K562 (cell line): ENCODE measurements around the gene TBXAS1. TPM values are rescaled to one million over a fixed set of nuclear protein-coding genes. Genes with fewer than 3 reads are reported as not detected.

Experiments used
- ATAC-seq: fragments of 200-7000 bp; cut with Tn5 transposase; 3 replicates; pipeline ENCODE4 v1.9.1; 2020; ENCODE audit warnings: moderate library complexity
- BruUV-seq: library from RNA; stranded (reverse); fragments of 400-500 nt; replicated peaks from 2 replicates; lab custom pipeline; 2021; lab: Mats Ljungman, UMichigan
- CTCF ChIA-PET: fragments of 300-600 bp; formaldehyde crosslinking; extraction: SDS; loops from one replicate; lab custom pipeline; 2021; ENCODE audit warnings: low intra/inter-chr PET ratio; lab: Yijun Ruan, JAX
- POLR2A ChIA-PET: fragments of 300-600, 350-650 bp; sonication (Branson Sonifier 250); formaldehyde crosslinking; extraction: SDS; loops from one replicate; lab custom pipeline; 2021; ENCODE audit warnings: antibody characterized with exemption, inconsistent platforms; lab: Yijun Ruan, JAX
- DNase-seq, 4 experiments: peaks; one replicate each; pipeline versions ENCODE4 v3.0.0 to v3.0.0-alpha.2; 2011 to 2018; ENCODE audit warnings: low spot score in 3 of 4, mixed read lengths in 3 of 4; ENCODE audit errors: extremely low read depth in 1 of 4
- FAIRE-seq: peaks from 2 replicates; lab custom pipeline; 2011; peaks lifted over from hg19 to GRCh38; lab: Jason Lieb, UNC
- H2AFZ ChIP-seq: 2 replicates; pipeline ENCODE4 v1.6.0; 2011; ENCODE audit warnings: low read depth, low read length, control low read depth, inconsistent platforms
- H3K27ac ChIP-seq: fragments of 200-600 bp; 3 replicates; pipeline ENCODE4 v1.8.0; 2011; ENCODE audit warnings: low read depth, mild to moderate bottlenecking, control low read depth, inconsistent platforms, low read length, moderate library complexity, mixed read lengths; ENCODE audit errors: extremely low read depth
- H3K27me3 ChIP-seq, 2 experiments: fragments of 300-600 bp in 1 of 2; 2 replicates in 1 of 2; 3 replicates in 1 of 2; pipeline versions ENCODE4 v1.6.0 to v1.8.0; 2011; ENCODE audit warnings: inconsistent platforms in 2 of 2, low read length in 2 of 2, mild to moderate bottlenecking in 1 of 2, mixed read lengths in 1 of 2, moderate library complexity in 1 of 2; ENCODE audit not compliant: control insufficient read depth in 2 of 2, insufficient read depth in 2 of 2
- H3K36me3 ChIP-seq: fragments of 300-600 bp; 3 replicates; pipeline ENCODE4 v1.8.0; 2011; ENCODE audit warnings: mild to moderate bottlenecking, low read length, inconsistent platforms; ENCODE audit not compliant: control insufficient read depth, insufficient read depth
- H3K4me1 ChIP-seq, 2 experiments: fragments of 200-600 bp in 1 of 2; replicated peaks in 1 of 2; 2 replicates in 1 of 2; 3 replicates in 1 of 2; pipeline versions ENCODE4 v1.5.1 to v1.8.0; 2011; ENCODE audit warnings: inconsistent platforms in 2 of 2, low read length in 2 of 2, mild to moderate bottlenecking in 1 of 2, mixed read lengths in 1 of 2, moderate library complexity in 1 of 2; ENCODE audit not compliant: control insufficient read depth in 2 of 2, insufficient read depth in 2 of 2
- H3K4me2 ChIP-seq: 2 replicates; pipeline ENCODE4 v1.6.1; 2011; ENCODE audit warnings: low read length, control low read depth, inconsistent platforms, mixed read lengths; ENCODE audit not compliant: insufficient read depth
- H3K4me3 ChIP-seq: fragments of 200-600 bp; sonication (generic), shearing (Covaris generic); 2 replicates; pipeline ENCODE4 v1.5.1; 2016; ENCODE audit warnings: control low read depth, inconsistent platforms
- H3K79me2 ChIP-seq: fragments of 200-600 bp; 3 replicates; pipeline ENCODE4 v1.8.0; 2011; ENCODE audit warnings: low read length, inconsistent platforms; ENCODE audit not compliant: control insufficient read depth, insufficient read depth
- H3K9ac ChIP-seq, 2 experiments: 2 replicates each; pipeline versions ENCODE4 v1.6.0 to v1.6.1; 2011; ENCODE audit warnings: low read depth in 2 of 2, low read length in 2 of 2, control low read depth in 1 of 2, inconsistent platforms in 1 of 2, mild to moderate bottlenecking in 1 of 2, mixed read lengths in 1 of 2; ENCODE audit not compliant: insufficient read depth in 1 of 2
- H3K9me1 ChIP-seq: one replicate; pipeline ENCODE4 v1.6.0; 2011; ENCODE audit warnings: inconsistent platforms, mild to moderate bottlenecking, low read length, moderate library complexity; ENCODE audit not compliant: control insufficient read depth, insufficient read depth
- H3K9me3 ChIP-seq: replicated peaks from 2 replicates; pipeline ENCODE4 v1.5.1; 2011; ENCODE audit warnings: low read depth, low read length, inconsistent platforms; ENCODE audit not compliant: control insufficient read depth, insufficient read depth
- H4K20me1 ChIP-seq: replicated peaks from 2 replicates; pipeline ENCODE4 v1.6.1; 2011; ENCODE audit warnings: low read length, inconsistent platforms, mixed read lengths; ENCODE audit not compliant: control insufficient read depth, insufficient read depth
- GTF2A2 ChIP-seq: IDR thresholded peaks from 2 replicates; pipeline ENCODE4 v1.6.1; 2016; ENCODE audit warnings: mild to moderate bottlenecking, missing genetic modification characterization, missing compliant biosample characterization
- MAFF ChIP-seq: IDR thresholded peaks from 2 replicates; pipeline ENCODE4 v1.6.1; 2012; ENCODE audit warnings: low read length, improper control_type of control experiment
- NR4A1 ChIP-seq, 2 experiments: fragments of 250-450 bp in 1 of 2; fragments of 450-650 bp in 1 of 2; sonication (Bioruptor Pico) in 1 of 2; IDR thresholded peaks; 2 replicates each; pipeline versions ENCODE4 v1.4.0 to v1.6.1; 2016 to 2020; ENCODE audit warnings: mild to moderate bottlenecking in 2 of 2, missing compliant biosample characterization in 1 of 2, missing genetic modification characterization in 1 of 2, moderate library complexity in 1 of 2
- POLR2A ChIP-seq: fragments of 450-650 bp; conservative IDR thresholded peaks from 2 replicates; pipeline ENCODE4 v1.6.1; 2016
- POLR3A ChIP-seq: IDR thresholded peaks from 2 replicates; pipeline ENCODE4 v1.6.1; 2011; ENCODE audit warnings: borderline replicate concordance, mild to moderate bottlenecking, moderate library complexity; ENCODE audit not compliant: insufficient read length, insufficient read depth; ENCODE audit errors: extremely low read depth
- PTBP1 ChIP-seq: fragments of 200-400 bp; formaldehyde crosslinking; IDR thresholded peaks from 2 replicates; pipeline ENCODE4 v1.6.1; 2017; ENCODE audit warnings: low read depth, low read length
- RBM34 ChIP-seq: fragments of 200-400 bp; formaldehyde crosslinking; IDR thresholded peaks from 2 replicates; pipeline ENCODE4 v1.6.1; 2018; ENCODE audit warnings: low read length, borderline replicate concordance; ENCODE audit not compliant: insufficient read depth
- SMARCC2 ChIP-seq: fragments of 450-650 bp; IDR thresholded peaks from 2 replicates; pipeline ENCODE4 v1.6.1; 2017; ENCODE audit warnings: antibody characterized with exemption, moderate library complexity, mild to moderate bottlenecking, low read depth
- ZC3H11A ChIP-seq: IDR thresholded peaks from 2 replicates; pipeline ENCODE4 v1.6.1; 2012; ENCODE audit warnings: low read depth, low read length, improper control_type of control experiment
- ZNF707 ChIP-seq: fragments of 250-450 bp; sonication (Bioruptor Pico); conservative IDR thresholded peaks from 2 replicates; pipeline ENCODE4 v1.8.0; 2022; ENCODE audit warnings: inconsistent platforms, mild to moderate bottlenecking, moderate library complexity
- WGBS: fragments of 100-300 bp; shearing (Covaris generic); methylation state at CpG from one replicate; pipeline ENCODE4 v1.1.6; 2016; ENCODE audit warnings: low coverage, mixed read lengths; ENCODE audit not compliant: insufficient coverage; ENCODE audit errors: missing lambda C conversion rate; 5-methylcytosine and 5-hydroxymethylcytosine counted together
- in situ Hi-C: fragments of 300-500 bp; cut with MboI; formaldehyde crosslinking; loops from 4 replicates; pipeline ENCODE4 v1.15.0; 2018; ENCODE audit warnings: inconsistent platforms, mixed read lengths
- intact Hi-C: fragments of 100-400 bp; cut with micrococcal nuclease; formaldehyde crosslinking; loops from 2 replicates; pipeline ENCODE4 v1.14.2; 2022
- polyA plus RNA-seq, 8 experiments: library from polyadenylated mRNA; depleted of rRNA in 4 of 8; stranded (reverse) in 5 of 8; unstranded in 3 of 8; fragments of >200 nt; fragmentation: Nextera tagmentation in 2 of 8; fragmentation: Illumina TruSeq in 1 of 8; extraction: Ambion mirVana in 2 of 8; extraction: Trizol in 1 of 8; gene quantifications; 2 replicates each; pipeline versions ENCODE4 v1.2.1 to v1.2.3, GENCODE V29; 2011 to 2014; ENCODE audit warnings: inconsistent platforms in 1 of 8, missing spikeins in 1 of 8
- total RNA-seq, 7 experiments: library from RNA; depleted of rRNA in 6 of 7; stranded (reverse); fragments of >200 nt in 6 of 7; fragmentation: Illumina TruSeq in 2 of 7; extraction: Trizol in 2 of 7; gene quantifications; 2 replicates each; pipeline versions ENCODE4 v1.2.1 to v1.2.3, GENCODE V29; 2011 to 2021; ENCODE audit warnings: low replicate concordance in 1 of 7
- TF ChIP-seq, protein P1 (sequence below): IDR thresholded peaks from 2 replicates; pipeline ENCODE4 v1.6.1; 2011; ENCODE audit not compliant: insufficient read length; ENCODE audit errors: extremely low read depth
- TF ChIP-seq, protein P2 (sequence below): sonication (generic); formaldehyde crosslinking; IDR thresholded peaks from 2 replicates; pipeline ENCODE4 v1.8.1; 2023; ENCODE audit warnings: mild to moderate bottlenecking, missing genetic modification reagents
- TF ChIP-seq, protein P3 (sequence below): fragments of 450-650 bp; IDR thresholded peaks from 2 replicates; pipeline ENCODE4 v1.6.1; 2017; ENCODE audit warnings: antibody characterized with exemption
- TF ChIP-seq, protein P4 (sequence below): fragments of 250-450 bp; sonication (Bioruptor Pico); IDR thresholded peaks from 2 replicates; pipeline ENCODE4 v1.4.0; 2020; ENCODE audit warnings: mild to moderate bottlenecking, moderate library complexity

The TBXAS1 gene
- total and polyA plus RNA-seq, 9 of the 15 experiments (the other 6 are each of a cell fraction or from before 2014, with no cell fraction given): 1.1 to 8.3 (median 1.9) TPM

DNA sequence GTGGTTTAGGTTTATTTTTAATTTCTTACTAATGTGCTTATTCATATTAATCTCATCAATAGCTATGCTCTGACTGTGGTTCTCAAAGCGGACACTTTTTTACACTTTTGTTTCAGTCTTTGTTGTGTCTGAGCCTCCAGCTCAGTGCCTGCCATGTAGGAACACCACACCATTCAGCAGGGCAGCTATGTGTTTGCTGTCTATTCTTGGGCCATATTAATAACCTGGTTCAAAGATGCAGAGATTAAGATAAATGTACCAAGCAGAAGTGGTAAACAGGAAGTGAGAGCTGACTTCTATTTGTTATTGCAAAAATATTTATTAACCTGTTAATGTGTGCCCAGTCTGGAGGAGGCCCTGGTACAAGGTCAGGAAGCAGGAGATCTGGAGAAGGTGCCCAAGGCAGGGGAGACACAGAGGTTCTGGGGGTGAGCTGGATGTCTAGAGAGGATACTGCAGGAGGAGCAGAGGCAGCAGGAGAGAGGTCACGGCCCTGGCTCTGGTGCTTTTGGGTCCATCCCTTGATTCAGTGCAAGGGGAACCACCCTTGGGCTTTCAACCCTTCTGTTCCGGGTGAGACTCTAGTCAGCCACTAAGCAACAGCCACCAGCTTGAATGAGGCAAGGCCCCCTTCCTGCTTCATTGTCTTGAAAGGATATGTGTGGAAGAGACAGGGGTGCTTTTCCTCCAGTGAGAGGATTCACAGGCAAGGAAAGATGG is 1.9 kb downstream of the TBXAS1 start:
- FAIRE-seq (no peak), ATAC-seq (no peak), DNase-seq (no peak)
- H3K27me3 ChIP-seq: peaks cover 3 to 13% of the 10 kb centered on the region in 2 experiments
- peaks cover 4 to 22% of the 10 kb centered on the region in 2 experiments; a peak in 4 of 5 replicates for H3K4me1 ChIP-seq
- 40% methylated on average over 3 of the region's 3 CpGs for WGBS
- no peak overlapping the region for H3K4me2 ChIP-seq
- intact Hi-C loops: no loop called here
- ChIA-PET POLR2A (interaction anchor here (0.6 to 1.4 kb wide), 3 partner anchors 10 to 25 kb away, joined by 3 read pairs; no protein-coding TSS in a partner anchor), CTCF (no interaction called here)
- BruUV-seq: no TSS peak
- H3K9me3 ChIP-seq: no peaks in the 10 kb centered on the region
- H3K4me3 ChIP-seq: no peak overlapping the region
- in situ Hi-C loops: no loop called here
- no peaks in the 10 kb centered on the region for H3K9me1 ChIP-seq
- H2AFZ ChIP-seq: no peak overlapping the region
- 0 out of 4 replicates have a peak overlapping the region, but pooled peaks of 1 of the 2 experiments have one; percentile 37 for H3K9ac ChIP-seq
- no peaks in the 10 kb centered on the region for H4K20me1 ChIP-seq
- H3K79me2 ChIP-seq: no peaks in the 10 kb centered on the region
- H3K27ac ChIP-seq: no peak overlapping the region
- H3K36me3 ChIP-seq: no peaks in the 10 kb centered on the region
- TF ChIP-seq ZNF707 (no peak), RBM34 (no peak), SMARCC2 (no peak), POLR2A (no peak), GTF2A2 (tag) (no peak), MAFF (no peak), NR4A1 (CRISPR knock-in tag; IDR thresholded peaks at IDR 0.05) (no peak), NR4A1 (tag; IDR thresholded peaks at IDR 0.05) (no peak), POLR3A (no peak), PTBP1 (no peak), ZC3H11A (no peak)
- TF ChIP-seq, protein P1, sequence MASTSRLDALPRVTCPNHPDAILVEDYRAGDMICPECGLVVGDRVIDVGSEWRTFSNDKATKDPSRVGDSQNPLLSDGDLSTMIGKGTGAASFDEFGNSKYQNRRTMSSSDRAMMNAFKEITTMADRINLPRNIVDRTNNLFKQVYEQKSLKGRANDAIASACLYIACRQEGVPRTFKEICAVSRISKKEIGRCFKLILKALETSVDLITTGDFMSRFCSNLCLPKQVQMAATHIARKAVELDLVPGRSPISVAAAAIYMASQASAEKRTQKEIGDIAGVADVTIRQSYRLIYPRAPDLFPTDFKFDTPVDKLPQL: no peak
- TF ChIP-seq, protein P2, sequence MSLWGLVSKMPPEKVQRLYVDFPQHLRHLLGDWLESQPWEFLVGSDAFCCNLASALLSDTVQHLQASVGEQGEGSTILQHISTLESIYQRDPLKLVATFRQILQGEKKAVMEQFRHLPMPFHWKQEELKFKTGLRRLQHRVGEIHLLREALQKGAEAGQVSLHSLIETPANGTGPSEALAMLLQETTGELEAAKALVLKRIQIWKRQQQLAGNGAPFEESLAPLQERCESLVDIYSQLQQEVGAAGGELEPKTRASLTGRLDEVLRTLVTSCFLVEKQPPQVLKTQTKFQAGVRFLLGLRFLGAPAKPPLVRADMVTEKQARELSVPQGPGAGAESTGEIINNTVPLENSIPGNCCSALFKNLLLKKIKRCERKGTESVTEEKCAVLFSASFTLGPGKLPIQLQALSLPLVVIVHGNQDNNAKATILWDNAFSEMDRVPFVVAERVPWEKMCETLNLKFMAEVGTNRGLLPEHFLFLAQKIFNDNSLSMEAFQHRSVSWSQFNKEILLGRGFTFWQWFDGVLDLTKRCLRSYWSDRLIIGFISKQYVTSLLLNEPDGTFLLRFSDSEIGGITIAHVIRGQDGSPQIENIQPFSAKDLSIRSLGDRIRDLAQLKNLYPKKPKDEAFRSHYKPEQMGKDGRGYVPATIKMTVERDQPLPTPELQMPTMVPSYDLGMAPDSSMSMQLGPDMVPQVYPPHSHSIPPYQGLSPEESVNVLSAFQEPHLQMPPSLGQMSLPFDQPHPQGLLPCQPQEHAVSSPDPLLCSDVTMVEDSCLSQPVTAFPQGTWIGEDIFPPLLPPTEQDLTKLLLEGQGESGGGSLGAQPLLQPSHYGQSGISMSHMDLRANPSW (CRISPR knock-in tag): no peak
- TF ChIP-seq, protein P3, sequence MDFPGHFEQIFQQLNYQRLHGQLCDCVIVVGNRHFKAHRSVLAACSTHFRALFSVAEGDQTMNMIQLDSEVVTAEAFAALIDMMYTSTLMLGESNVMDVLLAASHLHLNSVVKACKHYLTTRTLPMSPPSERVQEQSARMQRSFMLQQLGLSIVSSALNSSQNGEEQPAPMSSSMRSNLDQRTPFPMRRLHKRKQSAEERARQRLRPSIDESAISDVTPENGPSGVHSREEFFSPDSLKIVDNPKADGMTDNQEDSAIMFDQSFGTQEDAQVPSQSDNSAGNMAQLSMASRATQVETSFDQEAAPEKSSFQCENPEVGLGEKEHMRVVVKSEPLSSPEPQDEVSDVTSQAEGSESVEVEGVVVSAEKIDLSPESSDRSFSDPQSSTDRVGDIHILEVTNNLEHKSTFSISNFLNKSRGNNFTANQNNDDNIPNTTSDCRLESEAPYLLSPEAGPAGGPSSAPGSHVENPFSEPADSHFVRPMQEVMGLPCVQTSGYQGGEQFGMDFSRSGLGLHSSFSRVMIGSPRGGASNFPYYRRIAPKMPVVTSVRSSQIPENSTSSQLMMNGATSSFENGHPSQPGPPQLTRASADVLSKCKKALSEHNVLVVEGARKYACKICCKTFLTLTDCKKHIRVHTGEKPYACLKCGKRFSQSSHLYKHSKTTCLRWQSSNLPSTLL: no peak
- TF ChIP-seq, protein P4, sequence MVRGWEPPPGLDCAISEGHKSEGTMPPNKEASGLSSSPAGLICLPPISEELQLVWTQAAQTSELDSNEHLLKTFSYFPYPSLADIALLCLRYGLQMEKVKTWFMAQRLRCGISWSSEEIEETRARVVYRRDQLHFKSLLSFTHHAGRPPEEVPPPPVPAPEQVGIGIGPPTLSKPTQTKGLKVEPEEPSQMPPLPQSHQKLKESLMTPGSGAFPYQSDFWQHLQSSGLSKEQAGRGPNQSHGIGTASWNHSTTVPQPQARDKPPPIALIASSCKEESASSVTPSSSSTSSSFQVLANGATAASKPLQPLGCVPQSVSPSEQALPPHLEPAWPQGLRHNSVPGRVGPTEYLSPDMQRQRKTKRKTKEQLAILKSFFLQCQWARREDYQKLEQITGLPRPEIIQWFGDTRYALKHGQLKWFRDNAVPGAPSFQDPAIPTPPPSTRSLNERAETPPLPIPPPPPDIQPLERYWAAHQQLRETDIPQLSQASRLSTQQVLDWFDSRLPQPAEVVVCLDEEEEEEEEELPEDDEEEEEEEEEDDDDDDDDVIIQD (CRISPR knock-in tag): no peak
